IPS-NIHi11 (cell line): Measurements from ENCODE around the gene TTYH3.
A peak's percentile ranks its signal among the peaks of the same experiment; 100 is the strongest.

Experiments
- DNase-seq: peaks from one replicate; pipeline ENCODE4 v3.0.0; 2012; ENCODE audit warnings: mixed read lengths, low spot score

Gene TTYH3

DNA sequence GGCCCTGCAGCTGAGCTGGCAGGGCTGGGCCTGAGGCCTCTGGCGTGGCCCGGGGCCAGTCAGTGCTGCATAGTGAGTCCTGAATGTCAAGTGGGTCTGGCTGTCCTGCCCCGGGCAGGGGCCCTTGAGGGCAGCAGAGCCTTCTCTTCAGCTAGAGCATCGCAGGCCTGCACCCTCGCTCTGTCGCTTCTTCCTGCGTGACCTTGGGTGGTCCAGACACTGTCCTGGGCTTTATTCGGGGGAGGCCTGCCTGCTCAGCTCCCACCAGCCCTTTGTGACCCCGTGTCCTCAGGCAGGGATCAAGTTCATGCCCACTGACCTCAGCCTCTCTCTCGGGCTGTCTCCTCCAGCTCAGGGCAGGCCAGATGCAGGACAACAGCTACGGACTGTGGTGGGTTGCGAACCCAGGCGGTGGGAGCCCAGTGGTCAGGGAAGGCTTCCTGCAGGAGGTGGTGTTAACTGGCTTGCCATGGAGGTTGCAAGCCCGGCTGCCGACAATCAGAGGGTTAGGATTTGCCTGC lies 3.4 kb downstream of the TTYH3 start:
- no peak for DNase-seq

DNA sequence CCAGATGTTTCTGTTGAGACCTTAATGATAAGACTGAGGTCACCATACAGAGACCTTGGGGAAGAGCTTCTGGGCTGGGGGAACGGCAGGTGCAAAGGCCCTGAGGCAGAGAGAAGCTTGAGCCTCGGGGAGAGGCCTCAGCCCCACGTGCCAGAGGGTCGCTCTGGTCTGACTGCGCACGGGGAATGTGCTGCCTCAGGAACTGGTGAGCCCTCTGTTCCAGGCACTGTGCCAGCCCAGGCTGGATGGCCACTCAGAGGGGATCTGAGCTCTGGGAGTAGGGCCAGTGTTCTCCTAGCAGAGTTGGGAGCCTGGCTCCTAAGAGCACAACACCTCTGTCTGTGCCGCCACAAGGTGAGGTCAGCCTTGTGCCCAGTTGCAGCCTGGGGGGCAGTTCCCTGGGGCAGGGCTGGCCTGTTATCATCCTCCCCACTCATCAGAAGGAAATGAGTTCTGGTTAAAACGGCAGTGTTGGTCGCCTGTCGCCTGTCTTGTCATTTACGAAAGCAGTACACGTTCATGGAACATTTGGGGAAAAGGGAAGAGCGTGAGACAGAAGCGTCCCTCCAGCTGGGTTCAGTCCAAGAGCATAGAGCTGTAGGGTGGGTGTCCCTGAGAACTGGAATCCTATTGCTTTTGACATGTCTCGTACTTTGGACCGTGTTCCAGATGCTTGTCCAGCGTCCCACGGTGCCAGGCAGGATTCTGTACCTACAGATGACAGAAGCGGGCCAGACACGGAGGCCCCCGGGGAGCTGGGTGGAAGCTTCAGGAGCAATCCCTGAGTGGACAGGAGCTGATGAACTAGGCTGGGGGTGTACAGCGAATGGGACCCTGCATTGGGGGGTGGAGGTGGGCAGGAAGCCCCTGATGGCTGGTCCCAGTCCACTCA lies 4.3 kb downstream of the TTYH3 start:
- DNase-seq, result no peak

DNA sequence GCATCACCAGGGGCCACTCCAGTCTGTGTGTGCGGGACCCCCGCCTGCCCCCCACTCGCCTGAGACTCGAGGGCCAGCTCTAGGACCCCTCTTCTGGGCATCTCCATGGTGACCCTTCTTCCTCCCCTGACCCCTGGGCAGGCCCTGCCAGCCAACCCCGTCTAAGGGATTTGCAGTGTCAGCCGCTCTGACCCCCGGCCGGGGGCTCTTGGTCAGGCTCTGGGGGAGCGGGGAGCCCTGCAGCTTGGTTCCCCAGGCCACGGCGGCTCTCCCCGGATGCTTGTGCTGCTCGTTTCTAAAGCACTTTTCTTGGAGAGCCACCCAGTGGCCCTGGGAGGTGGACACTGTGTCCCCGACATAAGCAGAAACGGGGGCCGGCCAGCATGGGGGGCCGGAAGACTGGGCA lies 5.3 kb downstream of the TTYH3 start:
- DNase-seq, result no peak

DNA sequence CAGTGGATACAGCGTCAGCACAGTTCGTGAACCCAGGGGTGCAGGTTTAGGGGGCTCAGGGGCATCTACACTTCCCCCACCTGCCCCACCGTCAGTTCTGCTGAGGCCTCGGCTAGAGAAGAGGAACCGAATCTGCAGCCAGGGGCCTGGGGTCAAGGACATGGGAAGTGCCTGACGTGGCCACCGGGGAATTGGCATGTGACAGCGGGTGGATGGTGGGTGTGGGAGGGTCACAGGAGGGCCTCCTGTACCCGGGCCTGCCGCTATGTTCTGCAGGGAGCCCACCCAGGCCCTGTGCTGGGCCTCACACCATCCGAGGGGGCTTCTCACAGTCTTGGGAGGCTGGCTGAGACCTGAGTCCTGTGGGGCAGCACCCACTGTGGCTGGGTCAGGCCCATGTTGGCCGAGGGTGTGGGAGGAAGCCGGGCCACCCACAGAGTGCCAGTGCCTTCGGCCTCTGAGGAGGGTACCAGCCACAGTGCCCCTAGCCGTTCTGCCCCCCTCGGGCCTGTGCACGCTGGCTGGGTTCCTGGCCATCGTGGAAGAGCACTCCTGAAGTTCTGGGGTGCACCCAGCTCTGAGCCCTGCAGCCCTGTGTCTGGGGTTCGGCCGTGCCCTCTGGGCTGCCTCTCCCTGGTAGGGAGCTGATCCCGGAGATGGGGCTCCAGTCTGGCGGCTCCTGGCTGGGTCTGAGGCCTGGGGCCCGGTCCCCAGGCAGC lies 5.9 kb downstream of the TTYH3 start:
- no peak for DNase-seq

DNA sequence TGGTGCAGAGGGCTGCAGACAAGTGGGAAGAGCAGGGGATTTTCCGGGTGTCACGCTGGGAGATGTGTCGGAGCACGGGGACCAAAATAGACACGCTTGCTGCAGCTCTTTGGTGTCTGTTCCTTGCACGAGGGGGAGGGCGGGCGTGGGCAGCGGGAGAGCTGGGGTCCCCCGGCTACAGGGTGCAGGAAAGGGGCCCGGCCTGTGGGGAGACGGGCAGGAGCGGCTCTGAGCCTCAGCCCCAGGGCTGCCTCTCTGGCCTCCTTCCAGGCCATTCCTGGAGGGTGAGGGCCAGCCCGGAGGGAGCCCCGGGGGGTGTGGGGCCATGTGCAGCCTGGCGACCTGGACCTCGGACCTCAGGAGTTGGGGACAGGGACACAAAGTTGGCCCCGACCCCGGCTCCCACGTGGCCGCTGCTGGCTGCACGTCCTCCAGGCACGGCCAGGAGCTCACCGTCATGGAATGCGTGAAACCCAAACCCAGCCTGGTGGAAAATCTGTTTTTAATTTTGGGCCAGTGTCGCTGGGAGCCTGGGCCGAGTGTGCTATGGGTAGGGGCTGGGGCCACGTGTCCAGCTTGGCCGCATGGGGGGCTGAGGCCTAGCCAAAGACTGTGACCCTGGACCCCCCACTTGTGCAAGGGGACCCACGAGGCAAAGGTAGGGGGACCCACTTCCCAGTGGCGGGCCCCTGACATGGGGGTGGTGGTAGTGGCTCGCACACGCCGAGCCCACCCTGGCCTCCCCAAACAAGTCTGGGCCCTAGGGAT lies 6.6 kb downstream of the TTYH3 start:
- no peak for DNase-seq

DNA sequence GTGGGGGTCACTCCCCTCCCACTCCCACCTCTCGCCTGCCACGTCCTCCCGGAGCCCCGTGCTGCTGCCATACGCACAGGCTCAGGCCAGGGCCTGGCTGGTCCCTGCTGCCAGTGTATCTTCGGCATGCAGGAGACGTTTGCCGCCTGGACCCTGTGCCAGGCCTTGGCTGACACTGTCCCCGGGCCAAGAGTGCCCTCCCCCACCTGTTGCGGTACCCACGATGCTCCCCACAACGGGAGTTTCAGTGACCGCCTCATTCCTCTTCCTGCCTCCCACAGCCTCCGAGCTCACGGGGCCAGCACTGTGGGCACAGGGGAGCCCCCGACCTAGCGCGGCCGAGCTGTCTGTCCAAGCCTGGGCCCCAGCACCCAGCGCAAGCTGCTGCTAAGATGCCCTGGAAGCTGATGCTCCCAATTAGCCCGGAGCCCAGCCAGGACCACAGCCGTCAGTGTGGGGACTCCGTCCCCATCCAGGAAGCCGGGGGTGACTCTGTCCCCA lies 7.4 kb downstream of the TTYH3 start:
- DNase-seq, result no peak

DNA sequence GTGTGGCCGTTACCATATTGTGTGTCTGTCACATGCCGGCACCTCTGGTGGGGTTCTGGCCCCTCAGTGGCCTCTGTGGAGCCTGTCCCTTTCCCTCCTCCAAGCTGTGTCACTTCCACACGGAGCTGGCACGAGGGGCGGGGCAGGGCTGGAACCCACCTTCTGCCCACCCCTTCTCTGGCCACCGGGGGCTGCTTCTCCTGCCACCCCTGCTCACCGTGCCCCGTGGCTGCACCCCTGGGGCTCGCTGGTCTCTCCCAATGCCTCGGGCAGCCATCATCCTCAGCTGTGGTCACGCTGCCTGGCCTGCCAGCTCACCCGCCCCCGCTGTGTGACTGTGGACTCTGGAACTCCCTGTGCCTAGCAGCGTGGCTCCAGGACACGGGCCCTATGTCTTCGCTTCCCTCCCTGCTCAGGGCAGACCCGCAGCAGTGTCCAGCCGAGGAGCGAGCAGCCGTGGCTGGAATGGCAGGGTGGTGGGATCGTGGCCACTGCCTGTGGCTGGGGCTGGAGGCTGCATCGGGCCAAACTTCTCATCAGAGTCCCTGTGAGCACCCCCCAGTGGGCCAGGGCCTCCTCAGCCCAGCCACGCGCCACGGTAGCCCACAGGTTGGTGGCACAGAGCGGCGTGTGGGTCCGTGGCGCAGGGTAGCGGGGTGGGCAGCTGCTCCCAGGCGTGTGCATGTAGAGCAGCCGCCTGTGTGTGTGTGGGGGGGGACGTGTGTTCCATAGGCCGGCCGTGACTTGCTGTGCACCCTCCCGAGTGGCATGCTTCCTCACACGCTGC lies 8.1 kb downstream of the TTYH3 start:
- DNase-seq, result no peak

DNA sequence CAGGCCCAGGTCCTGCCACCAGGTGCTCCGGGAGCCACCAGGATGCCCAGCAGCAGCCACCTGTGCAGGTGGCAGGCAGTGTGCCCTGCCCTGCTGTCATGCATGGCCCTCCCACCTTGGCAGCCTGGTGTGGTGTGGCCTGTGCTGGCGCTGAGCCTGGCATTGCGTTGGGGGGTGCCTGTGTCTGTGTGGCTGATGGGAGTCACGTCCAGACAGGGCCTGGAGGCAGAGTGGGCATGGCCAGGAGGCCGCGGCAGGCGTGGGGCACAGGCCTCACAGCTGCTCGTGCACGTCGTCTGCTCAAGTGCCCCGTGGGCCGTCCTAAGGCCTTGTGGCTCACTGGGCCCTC lies 8.7 kb downstream of the TTYH3 start:
- no peak for DNase-seq

DNA sequence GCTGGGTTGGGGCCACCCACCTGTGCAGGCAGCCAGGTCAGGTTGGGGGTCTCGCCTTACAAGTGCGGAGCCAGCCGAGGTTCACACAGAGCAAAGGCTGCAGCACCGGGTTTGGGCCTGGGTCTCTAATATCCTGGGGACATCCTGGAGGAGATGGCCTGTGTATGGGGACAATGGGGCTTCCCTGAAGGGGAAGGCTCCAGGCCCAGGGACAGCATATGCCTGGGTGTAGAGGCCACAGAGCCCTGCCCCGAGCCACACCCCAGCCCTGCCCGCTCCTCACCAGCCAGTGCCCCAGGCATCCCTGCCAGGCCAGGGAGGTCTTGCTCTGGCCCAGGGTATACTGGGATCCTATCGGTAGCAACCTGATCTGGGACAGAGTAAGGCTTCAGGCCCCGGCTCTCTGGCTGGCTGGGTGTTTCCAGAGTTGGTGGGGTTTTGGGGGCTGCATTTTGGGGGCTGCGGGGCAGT lies 9.1 kb downstream of the TTYH3 start:
- DNase-seq, result no peak

DNA sequence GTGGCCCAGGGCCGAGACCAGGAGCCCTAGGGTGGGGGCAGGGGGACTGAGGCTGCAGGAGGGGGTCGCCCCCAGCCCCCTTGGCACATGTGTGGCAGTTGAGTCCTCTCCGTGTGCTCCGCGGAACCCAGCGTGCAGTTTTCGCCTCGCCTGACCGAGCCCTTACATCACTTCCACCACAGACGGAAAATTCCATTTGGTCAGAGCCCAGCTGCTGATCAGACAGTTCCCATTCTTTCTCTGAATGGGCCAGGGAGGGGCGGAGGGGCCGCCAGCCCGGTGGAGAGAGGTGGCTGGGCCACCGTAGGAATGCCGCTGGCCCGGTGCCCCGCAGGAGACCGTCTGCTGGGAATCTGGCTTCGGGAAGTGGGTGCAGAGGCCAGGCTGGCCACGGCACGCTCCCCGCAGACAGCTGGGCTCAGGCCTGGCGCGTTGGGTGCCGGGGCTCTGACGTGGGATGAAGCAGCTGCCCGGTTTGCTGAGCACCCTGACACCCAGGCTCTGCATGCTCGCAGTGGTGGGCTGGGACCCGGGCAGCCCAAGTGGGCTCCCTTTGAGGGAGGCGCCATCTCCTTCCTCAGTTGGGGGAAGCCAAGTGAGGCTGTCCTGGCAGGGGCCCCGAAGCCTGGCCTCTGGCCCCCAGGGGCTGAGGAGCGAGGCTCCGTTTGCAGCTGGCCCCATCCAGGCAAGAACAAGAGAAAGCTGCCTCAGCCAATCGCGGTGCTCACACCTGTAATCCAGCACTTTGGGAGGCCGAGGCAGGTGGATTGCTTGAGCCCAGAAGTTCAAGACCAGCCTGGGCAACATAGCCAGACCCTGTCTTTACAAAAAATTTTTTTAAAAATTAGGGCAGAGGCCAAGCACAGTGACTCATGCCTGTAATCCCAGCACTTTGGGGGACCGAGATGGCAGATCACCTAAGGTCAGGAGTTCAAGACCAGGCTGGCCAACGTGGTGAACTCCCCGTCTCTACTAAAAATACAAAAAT lies 9.9 kb downstream of the TTYH3 start:
- peak; percentile 86 for DNase-seq

DNA sequence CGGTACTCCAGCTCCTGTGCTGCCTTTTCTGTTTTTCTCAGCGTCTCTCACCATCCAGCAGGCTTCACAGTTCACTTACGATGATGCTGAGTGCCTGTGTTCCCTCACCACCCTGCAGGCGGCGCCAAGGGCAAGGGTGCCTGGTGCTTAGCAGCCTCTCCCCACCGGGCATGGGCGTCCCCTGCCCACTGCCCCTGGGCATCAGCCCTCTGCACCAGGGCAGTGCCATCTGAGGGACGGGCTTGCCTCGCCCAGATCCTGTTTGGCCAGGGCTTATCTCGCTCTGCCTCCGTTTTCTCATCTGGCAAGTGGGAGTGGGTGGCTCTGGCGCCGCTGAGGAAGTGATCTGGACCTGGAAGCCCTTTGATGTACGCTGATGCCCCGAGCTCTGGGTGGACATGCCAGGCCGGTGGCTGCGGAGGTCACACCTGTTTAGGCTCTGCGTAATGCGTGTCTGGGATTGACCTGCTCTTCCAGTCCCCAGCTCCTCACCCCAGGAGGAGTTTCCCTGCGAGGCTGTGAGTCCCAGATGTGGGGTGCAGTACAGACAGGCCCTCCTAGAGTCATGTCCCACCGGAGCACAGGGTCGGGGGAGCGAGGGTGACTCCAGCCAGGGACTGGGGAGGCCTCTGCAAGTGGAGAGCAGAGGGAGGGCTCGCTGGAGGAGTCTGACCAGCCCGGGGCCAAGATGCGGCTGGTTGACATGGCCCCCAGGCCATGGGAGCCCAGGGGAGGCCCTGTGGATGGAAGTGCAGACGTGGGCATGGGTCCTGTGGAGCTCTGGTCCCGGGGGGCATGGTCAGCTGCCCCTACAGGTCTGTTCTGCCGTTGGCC lies 11.8 kb downstream of the TTYH3 start:
- DNase-seq, result no peak

DNA sequence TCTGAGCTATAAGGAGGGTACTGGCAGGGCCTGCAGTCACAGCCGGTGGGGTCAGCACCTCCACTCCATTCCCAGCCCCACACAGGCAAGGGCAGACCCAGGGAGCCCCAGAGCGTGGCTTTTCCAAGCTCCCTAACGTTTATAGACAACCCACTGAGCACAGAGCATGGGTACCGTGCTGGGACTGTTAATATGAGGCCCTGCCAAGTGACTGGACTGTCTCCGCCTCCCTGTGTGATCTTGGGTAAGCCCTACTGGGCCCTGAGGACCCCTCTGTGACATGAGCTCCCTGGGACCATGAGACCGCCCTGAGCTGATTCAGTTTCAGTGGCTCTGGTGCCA lies 12.4 kb downstream of the TTYH3 start:
- DNase-seq, result no peak

DNA sequence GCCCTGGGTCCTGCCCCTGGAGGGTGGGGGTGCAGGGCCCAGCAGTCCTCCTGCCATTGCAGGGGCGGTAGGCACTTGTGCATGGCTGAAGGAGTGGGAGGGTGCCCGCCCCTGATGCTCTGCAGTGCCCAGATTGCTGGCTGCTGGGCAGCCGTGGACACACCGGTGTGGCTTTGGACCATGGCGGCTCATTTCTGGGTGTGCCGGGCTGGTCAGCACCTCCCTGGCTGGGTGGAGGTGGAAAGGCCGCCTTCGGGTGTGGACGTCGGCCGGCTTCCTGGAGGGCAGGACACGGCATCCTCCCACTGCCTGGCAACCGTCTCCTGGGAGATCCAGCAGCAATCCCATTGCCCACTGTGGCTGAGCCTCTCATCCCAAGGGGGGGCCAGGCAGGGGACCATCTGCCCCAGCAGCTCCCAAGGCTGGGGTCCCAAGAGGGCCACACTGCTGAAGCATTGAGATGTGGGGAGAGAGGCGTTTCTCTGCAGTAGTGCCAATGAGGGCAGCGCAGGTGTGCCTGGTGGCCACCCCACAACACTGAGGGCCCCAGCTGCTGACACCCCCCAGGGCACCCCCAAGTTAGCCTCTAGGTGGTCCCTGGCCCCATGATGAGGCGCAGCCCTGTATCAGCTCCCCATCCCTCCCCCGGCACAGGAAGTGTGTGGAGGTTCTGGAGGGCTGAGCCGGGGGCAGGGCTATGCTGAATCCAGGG lies 12.9 kb downstream of the TTYH3 start:
- DNase-seq, result no peak

DNA sequence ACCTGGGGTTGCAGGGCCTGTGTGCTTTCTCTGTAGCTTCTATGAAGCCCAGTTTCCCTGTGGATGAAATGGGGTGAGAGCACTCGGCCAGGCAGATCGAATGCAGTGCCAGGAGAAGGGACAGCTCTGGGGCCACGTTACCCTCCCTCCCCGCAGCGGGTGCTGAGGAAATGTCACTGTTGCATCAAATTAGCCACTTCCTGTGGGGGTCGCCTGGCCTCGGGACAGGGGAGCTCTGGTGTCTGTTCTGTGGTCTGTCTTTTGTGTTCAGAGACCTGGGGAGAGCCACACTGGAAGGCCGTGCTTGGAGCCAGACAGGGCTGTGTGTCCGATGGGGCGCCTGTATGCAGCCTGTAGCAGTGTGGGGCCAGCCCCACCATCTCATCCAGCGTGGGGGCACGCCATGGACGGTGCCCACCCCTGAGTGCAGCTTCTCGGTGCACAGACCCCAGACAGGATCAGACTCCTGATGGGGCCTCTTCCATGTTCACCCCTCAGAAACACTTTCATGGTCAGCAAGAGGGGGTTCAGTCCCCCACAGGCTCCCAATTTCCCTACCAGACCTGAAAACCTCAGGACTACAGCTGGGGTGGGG lies 13.6 kb downstream of the TTYH3 start:
- DNase-seq, result no peak

DNA sequence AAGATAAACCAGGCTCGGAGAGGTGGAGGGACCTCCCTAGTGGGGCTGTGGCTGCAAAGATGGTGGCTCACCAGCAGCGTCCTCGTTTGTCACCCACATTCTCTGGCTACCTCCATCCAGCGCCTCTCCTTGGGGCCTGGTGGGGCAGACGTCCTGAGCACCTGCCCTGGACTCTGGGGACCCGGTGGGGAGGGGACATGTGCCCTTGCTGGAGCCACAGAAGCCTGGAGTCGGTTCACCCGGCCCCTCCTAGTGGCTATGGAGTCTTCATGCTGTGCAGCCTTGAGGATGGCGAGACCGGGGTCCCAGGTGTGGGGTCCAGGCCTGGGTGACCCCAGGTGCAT lies 14.5 kb downstream of the TTYH3 start:
- no peak for DNase-seq

DNA sequence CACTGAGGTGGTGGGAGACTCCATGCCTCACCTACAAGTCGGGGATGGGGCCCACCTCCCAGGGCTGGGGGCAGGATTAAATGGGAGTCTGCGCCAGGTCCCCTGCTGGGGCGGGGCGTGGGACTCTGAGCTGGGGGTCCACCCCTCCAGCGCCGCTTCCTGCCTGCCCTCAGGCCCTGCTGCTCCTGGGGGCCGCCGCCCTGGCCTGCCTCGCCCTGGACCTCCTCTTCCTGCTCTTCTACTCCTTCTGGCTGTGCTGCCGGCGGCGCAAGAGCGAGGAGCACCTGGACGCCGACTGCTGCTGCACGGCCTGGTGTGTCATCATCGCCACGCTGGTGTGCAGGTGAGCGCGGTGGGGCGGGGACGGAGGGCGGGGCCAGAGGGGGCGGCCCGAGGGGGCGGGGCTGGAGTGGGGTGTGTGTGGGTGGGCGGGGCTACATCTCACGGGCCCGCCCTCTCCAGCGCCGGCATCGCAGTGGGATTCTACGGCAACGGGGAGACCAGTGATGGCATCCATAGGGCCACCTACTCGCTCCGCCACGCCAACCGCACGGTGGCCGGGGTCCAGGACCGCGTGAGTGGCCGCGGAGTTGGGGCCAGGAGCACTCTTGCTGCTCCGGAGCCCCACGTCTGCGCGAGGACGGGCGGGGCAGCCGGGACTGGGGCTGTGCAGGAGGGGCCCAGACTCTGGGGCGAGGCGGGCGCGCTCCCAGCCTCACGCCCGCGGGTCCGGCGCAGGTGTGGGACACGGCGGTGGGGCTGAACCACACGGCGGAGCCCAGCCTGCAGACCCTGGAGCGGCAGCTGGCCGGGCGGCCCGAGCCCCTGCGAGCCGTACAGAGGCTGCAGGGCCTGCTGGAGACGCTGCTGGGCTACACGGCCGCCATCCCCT lies 15.1 kb downstream of the TTYH3 start:
- peak; percentile 93 for DNase-seq

DNA sequence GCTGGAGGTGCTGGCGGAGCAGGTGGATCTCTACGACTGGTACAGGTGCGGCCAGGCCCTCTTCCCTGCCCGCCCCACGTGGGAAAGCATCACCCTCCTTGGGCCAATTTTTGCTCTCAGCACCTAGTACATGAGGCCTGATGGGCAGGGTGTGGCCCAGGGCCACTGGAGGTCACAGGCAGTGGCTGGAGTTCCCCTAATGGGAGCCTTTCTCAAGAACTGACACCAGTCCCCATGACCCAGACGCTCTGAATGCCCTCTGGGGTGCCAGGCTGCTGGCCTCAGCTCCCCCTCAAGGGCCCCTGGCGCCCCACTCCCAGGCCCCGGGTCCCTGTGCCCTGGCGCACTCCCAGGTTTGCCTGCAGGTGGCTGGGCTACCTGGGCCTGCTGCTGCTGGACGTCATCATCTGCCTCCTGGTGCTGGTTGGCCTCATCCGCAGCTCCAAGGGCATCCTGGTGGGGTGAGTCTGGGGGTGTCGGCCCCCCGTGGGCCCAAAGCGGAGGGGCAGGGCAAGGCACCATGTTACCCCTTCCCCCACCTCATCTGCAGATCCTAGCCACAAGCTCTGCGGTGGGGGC lies 15.9 kb downstream of the TTYH3 start:
- no peak for DNase-seq
